ENCODE data around the gene COL6A3. TPM values are rescaled to one million over a fixed set of nuclear protein-coding genes. Genes with fewer than 3 reads are reported as not detected.

COL6A3 gene
- polyA plus RNA-seq, 3 donors: not detected

DNA sequence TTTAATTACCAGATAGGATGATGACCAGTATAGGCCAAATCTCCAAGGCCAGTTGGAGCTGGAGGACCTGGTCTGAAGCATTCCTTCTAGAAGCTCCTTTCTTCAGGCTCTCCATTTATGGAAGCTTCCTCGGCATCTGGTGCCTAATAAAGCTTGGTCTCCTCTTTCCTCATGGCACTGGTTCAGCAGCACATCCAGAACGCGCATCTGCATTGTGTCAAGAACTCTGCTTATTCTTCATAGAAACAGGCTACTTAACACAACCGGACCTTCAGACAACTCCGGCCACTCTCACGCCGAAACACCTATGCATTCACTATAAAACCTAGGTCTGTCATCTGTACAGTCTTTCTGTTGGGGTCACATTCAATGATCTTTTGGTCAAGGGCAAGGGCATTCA, 99.8 kb downstream of the COL6A3 start:
- H3K4me3 Mint-ChIP-seq: no peak overlapping the region
- Histone ChIP-seq H3K4me2 (replicated peaks; ENCODE audit: extremely low read depth, low read length, poor library complexity, severe bottlenecking) (no peak overlapping the region), H2AFZ (ENCODE audit: insufficient read depth, low read depth, low read length, poor library complexity, severe bottlenecking) (no peak overlapping the region), H3K27me3 (ENCODE audit: control insufficient read depth in 2 of 2, insufficient read depth in 2 of 2, low read length in 2 of 2) (no peaks in the 10 kb centered on the region), H3K79me2 (ENCODE audit: insufficient read depth, low read length) (no peaks in the 10 kb centered on the region), H4K20me1 (ENCODE audit: insufficient read depth, low read length) (no peaks in the 10 kb centered on the region), H3K27ac (ENCODE audit: low read depth in 1 of 2, low read length in 2 of 2) (no peak overlapping the region), H3K4me3 (replicated peaks in 1 of 3; ENCODE audit: low read depth in 2 of 3, low read length in 3 of 3) (no peak overlapping the region), H3K36me3 (replicated peaks in 1 of 2; ENCODE audit: control insufficient read depth in 1 of 2, insufficient read depth in 2 of 2, low read length in 2 of 2) (no peaks in the 10 kb centered on the region), H3K9ac (ENCODE audit: insufficient read depth, low read length, poor library complexity, severe bottlenecking) (no peak overlapping the region), H3K9me3 (replicated peaks in 1 of 2; ENCODE audit: control insufficient read depth in 1 of 2, insufficient read depth in 1 of 2, low read length in 2 of 2) (no peaks in the 10 kb centered on the region), H3K4me1 (ENCODE audit: control insufficient read depth in 1 of 2, insufficient read depth in 2 of 2, low read length in 2 of 2) (no peaks in the 10 kb centered on the region)
- H3K27ac Mint-ChIP-seq: no peak overlapping the region
- TF ChIP-seq, protein P1, sequence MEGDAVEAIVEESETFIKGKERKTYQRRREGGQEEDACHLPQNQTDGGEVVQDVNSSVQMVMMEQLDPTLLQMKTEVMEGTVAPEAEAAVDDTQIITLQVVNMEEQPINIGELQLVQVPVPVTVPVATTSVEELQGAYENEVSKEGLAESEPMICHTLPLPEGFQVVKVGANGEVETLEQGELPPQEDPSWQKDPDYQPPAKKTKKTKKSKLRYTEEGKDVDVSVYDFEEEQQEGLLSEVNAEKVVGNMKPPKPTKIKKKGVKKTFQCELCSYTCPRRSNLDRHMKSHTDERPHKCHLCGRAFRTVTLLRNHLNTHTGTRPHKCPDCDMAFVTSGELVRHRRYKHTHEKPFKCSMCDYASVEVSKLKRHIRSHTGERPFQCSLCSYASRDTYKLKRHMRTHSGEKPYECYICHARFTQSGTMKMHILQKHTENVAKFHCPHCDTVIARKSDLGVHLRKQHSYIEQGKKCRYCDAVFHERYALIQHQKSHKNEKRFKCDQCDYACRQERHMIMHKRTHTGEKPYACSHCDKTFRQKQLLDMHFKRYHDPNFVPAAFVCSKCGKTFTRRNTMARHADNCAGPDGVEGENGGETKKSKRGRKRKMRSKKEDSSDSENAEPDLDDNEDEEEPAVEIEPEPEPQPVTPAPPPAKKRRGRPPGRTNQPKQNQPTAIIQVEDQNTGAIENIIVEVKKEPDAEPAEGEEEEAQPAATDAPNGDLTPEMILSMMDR (IDR thresholded peaks at IDR 0.05): no peak
- H3K36me3 Mint-ChIP-seq: no peaks in the 10 kb centered on the region
- intact Hi-C loops (cut with micrococcal nuclease): no loop called here
- no peak for DNase-seq
- peaks cover 0 to 15% (median 4%) of the 10 kb centered on the region in 3 donors for H3K27me3 Mint-ChIP-seq (ENCODE audit: low read depth in 3 of 3)
- H3K4me1 Mint-ChIP-seq: peaks cover 6% of the 10 kb centered on the region
- H3K9me3 Mint-ChIP-seq: no peaks in the 10 kb centered on the region
- WGBS (ENCODE audit: insufficient coverage): 98% methylated on average over 6 of the region's 7 CpGs

DNA sequence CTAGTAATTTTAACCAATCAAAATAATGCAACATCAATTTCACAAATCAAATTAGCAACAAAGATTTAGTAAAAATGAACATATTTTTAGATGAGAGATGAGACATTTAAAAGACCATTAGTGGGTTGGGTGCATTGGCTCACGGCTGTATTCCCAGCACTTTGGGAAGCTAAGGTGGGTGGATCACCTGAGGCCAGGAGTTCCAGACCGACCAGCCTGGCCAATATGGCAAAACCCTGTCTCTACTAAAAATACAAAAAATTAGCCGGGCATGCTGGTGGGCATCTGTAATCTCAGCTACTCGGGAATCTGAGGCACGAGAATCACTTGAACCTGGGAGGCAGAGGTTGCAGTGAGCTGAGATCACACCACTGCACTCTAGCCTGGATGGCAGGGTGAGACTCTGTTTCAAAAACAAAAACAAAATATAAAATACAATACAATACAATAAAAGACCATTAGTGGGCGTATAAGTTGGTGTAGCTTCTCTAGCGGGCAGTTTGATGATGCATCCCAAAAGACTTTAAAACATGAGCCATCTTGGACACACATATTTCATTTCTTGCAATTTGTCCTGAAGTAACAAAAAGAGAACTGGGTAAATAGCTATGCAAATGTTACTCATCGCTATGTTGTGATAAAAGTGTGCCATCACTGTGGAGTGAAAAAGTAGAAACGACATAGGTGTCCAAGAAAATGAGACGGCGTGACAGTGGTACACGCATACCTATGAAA, 101.8 kb downstream of the COL6A3 start:
- Histone ChIP-seq H3K27me3 (ENCODE audit: control insufficient read depth in 2 of 2, insufficient read depth in 2 of 2, low read length in 2 of 2) (no peaks in the 10 kb centered on the region), H3K9me3 (replicated peaks in 1 of 2; ENCODE audit: control insufficient read depth in 1 of 2, insufficient read depth in 1 of 2, low read length in 2 of 2) (no peaks in the 10 kb centered on the region), H3K4me1 (ENCODE audit: control insufficient read depth in 1 of 2, insufficient read depth in 2 of 2, low read length in 2 of 2) (peaks cover 7% of the 10 kb centered on the region in 2 donors), H3K36me3 (replicated peaks in 1 of 2; ENCODE audit: control insufficient read depth in 1 of 2, insufficient read depth in 2 of 2, low read length in 2 of 2) (no peaks in the 10 kb centered on the region), H3K4me2 (replicated peaks; ENCODE audit: extremely low read depth, low read length, poor library complexity, severe bottlenecking) (no peak overlapping the region), H3K4me3 (replicated peaks in 1 of 3; ENCODE audit: low read depth in 2 of 3, low read length in 3 of 3) (no peak overlapping the region), H3K27ac (ENCODE audit: low read depth in 1 of 2, low read length in 2 of 2) (no peak overlapping the region), H2AFZ (ENCODE audit: insufficient read depth, low read depth, low read length, poor library complexity, severe bottlenecking) (no peak overlapping the region), H3K9ac (ENCODE audit: insufficient read depth, low read length, poor library complexity, severe bottlenecking) (no peak overlapping the region), H3K79me2 (ENCODE audit: insufficient read depth, low read length) (no peaks in the 10 kb centered on the region), H4K20me1 (ENCODE audit: insufficient read depth, low read length) (no peaks in the 10 kb centered on the region)
- Mint-ChIP-seq H3K4me1 (peaks cover 16% of the 10 kb centered on the region), H3K9me3 (peaks cover 0 to 6% (median 0%) of the 10 kb centered on the region in 7 donors), H3K27me3 (ENCODE audit: low read depth in 3 of 3) (peaks cover 0 to 7% (median 4%) of the 10 kb centered on the region in 3 donors), H3K36me3 (no peaks in the 10 kb centered on the region), H3K4me3 (no peak overlapping the region), H3K27ac (no peak overlapping the region)
- TF ChIP-seq, protein P1 (IDR thresholded peaks at IDR 0.05): no peak
- WGBS (ENCODE audit: insufficient coverage): 95% methylated on average over 3 of the region's 12 CpGs
- intact Hi-C loops (cut with micrococcal nuclease): no loop called here
- DNase-seq: no peak

Data from CD14-positive monocyte (primary cell).